Heart right ventricle (tissue), 16 donors: ENCODE results near the gene FUT9. TPM values are rescaled to one million over a fixed set of nuclear protein-coding genes. Genes with fewer than 3 reads are reported as not detected.

Source experiments
- ATAC-seq, 8 donors: fragments of 200-7000 bp; cut with Tn5 transposase; one replicate each; pipeline ENCODE4 v1.9.1; 2020; ENCODE audit warnings: mild to moderate bottlenecking in 8 of 8, moderate library complexity in 8 of 8, moderate number of reproducible peaks in 1 of 8
- DNase-seq, 2 donors: peaks; one replicate each; pipeline ENCODE4 v3.0.0-alpha.2; 2020
- H3K27ac ChIP-seq, 10 donors: fragments of 200-600 bp; sonication (generic) in 2 of 10; one replicate each; pipeline versions ENCODE4 v1.5.0 to v1.8.0; 2020 to 2022; ENCODE audit warnings: mild to moderate bottlenecking in 3 of 10
- H3K27me3 ChIP-seq, 7 donors: fragments of 200-600 bp; one replicate each; pipeline ENCODE4 v1.8.0; 2021 to 2022; ENCODE audit warnings: mild to moderate bottlenecking in 2 of 7
- H3K36me3 ChIP-seq, 9 donors: fragments of 200-600 bp; sonication (generic) in 1 of 9; one replicate each; pipeline versions ENCODE4 v1.5.0 to v1.8.0; 2020 to 2022; ENCODE audit warnings: mild to moderate bottlenecking in 2 of 9
- H3K4me1 ChIP-seq, 9 donors: fragments of 200-600 bp; sonication (generic) in 1 of 9; one replicate each; pipeline versions ENCODE4 v1.5.0 to v1.8.0; 2020 to 2022; ENCODE audit warnings: mild to moderate bottlenecking in 4 of 9
- H3K4me3 ChIP-seq, 10 donors: fragments of 200-600 bp; sonication (generic) in 2 of 10; one replicate each; pipeline versions ENCODE4 v1.5.0 to v1.8.0; 2020 to 2022; ENCODE audit warnings: mild to moderate bottlenecking in 7 of 10, moderate library complexity in 2 of 10
- H3K9me3 ChIP-seq, 11 donors: fragments of 200-600 bp in 10 of 11; sonication (generic) in 2 of 11; one replicate each; pipeline versions ENCODE4 v1.5.0 to v1.8.0; 2013 to 2022; ENCODE audit warnings: mild to moderate bottlenecking in 2 of 11, control low read depth in 1 of 11, moderate library complexity in 1 of 11
- WGBS, 2 donors: extraction: QIAGEN DNeasy Blood & Tissue Kit; methylation state at CpG; one replicate each; pipeline ENCODE4 v1.1.7; 2013; ENCODE audit warnings: inconsistent platforms in 1 of 2; 5-methylcytosine and 5-hydroxymethylcytosine counted together
- intact Hi-C, 10 donors: fragments of 100-400 bp; cut with DNase I; formaldehyde crosslinking; loops; one replicate each; pipeline versions ENCODE4 v1.11.1 to v1.14.2; 2022
- polyA plus RNA-seq, 2 donors: library from polyadenylated mRNA; stranded (reverse); fragments of 200-250 nt; gene quantifications; one replicate each; pipeline ENCODE4 v1.2.3, GENCODE V29; 2013
- total RNA-seq, 10 donors: library from RNA; stranded (reverse); fragmentation: NEBNext Ultra II Directional in 3 of 10; extraction: Animal tissue kit (Norgen Biotek cat#: 25700) in 3 of 10; gene quantifications; one replicate each; pipeline versions ENCODE4 v1.2.1 to v1.2.4, GENCODE V29; 2021 to 2023
- TF ChIP-seq, protein P1 (sequence below), 9 donors: fragments of 200-600 bp; sonication (generic) in 2 of 9; IDR thresholded peaks; one replicate each; pipeline versions ENCODE4 v1.5.0 to v1.8.0; 2021 to 2022; ENCODE audit warnings: antibody characterized with exemption in 9 of 9, mild to moderate bottlenecking in 5 of 9, moderate library complexity in 1 of 9
- donor health status: Arrhythmogenic right ventricular cardiomyopathy.
- donor health status: ischemic (EF 13 %, LVEDD 7.1; RV severe dilation, severe dysfunction).
- donor health status: healthy with polysubstance abuse.
- donor health status: DM: no; HTN: yes; CAD: no.
- donor health status: DM: no; HTN: no; CAD: no.
- donor health status: ischemic (EF 25% LVEDD 6.9; RV normal size, moderate dysfunction).
- donor health status: ischemic (EF 25% LVEDD 5.7; RV mildly dilated, moderate dysfunction).
- donor health status: healthy.
- donor health status: DM: yes; HTN: yes; CAD: no.
- donor health status: Ischemic cardiomyopathy.
- donor health status: ischemic (EF 35%, LVEDD 5.7; RV mildly dilated, moderate dysfunction).
- donor health status: nonischemic (EF 11% LVEDD 7.7; RV severe dilation, severe dysfunction).
- donor health status: DM: yes; HTN: yes; CAD: no.
- donor health status: PGD.
- donor health status: ischemic (EF 29% LVEDD 5.4; RV normal size, mild dysfunction).
- donor health status: nonischemic (EF 23%, LVEDD 6.1; RV moderate dilation, normal function).

The FUT9 gene
- total and polyA plus RNA-seq, 12 donors: not detected

DNA sequence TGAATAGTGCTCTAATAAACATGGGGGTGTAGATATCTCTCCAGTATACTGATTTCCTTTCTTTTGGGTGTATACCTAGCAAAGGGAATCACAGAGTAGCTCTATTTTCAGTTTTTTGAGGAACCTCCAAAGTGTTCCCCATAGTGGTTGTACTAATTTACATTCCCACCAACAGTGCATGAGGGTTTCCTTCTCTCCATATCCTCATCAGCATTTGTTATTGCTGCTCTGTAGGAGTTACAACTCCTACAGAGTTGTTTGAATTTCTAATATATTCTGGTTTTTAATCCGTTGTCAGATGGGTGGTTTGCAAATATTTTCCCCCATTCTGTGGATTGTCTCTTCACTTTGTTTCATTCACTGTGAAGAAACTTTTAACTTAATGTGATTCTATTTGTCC, 207.9 kb downstream of the FUT9 start:
- DNase-seq (no peak), ATAC-seq (no peak)
- H3K27ac ChIP-seq: no peak overlapping the region
- intact Hi-C loops: no loop called here
- no peaks in the 10 kb centered on the region for H3K27me3 ChIP-seq
- TF ChIP-seq, protein P1, sequence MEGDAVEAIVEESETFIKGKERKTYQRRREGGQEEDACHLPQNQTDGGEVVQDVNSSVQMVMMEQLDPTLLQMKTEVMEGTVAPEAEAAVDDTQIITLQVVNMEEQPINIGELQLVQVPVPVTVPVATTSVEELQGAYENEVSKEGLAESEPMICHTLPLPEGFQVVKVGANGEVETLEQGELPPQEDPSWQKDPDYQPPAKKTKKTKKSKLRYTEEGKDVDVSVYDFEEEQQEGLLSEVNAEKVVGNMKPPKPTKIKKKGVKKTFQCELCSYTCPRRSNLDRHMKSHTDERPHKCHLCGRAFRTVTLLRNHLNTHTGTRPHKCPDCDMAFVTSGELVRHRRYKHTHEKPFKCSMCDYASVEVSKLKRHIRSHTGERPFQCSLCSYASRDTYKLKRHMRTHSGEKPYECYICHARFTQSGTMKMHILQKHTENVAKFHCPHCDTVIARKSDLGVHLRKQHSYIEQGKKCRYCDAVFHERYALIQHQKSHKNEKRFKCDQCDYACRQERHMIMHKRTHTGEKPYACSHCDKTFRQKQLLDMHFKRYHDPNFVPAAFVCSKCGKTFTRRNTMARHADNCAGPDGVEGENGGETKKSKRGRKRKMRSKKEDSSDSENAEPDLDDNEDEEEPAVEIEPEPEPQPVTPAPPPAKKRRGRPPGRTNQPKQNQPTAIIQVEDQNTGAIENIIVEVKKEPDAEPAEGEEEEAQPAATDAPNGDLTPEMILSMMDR (IDR thresholded peaks at IDR 0.05): no peak
- 15 to 21% methylated on average over 1 of the region's 1 CpG for WGBS, 2 donors
- H3K4me1 ChIP-seq: no peaks in the 10 kb centered on the region
- no peak overlapping the region for H3K4me3 ChIP-seq
- H3K9me3 ChIP-seq: peaks cover 0 to 4% (median 0%) of the 10 kb centered on the region in 11 donors
- no peaks in the 10 kb centered on the region for H3K36me3 ChIP-seq

DNA sequence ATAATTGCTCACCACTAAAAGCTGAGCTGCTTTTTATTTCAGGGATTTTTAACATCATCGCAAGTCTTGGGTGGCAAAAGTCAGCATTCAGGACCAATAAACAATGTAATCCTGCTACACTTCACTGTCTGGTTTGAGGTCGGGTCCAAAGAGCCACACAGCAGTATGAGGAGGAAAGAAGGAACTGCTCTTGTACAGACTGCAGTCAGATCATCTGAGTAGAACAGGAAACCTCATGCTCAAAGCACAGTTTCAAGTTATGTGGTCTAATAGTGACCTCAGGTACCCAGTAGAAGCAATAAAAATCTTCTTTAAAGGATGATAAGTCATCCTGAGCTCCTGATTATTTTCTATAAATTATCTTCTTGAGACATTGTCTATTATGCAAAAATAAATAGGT, 211.4 kb downstream of the FUT9 start:
- Histone ChIP-seq H3K4me3 (no peak overlapping the region), H3K4me1 (no peaks in the 10 kb centered on the region), H3K9me3 (peaks cover 0 to 4% (median 0%) of the 10 kb centered on the region in 11 donors), H3K36me3 (no peaks in the 10 kb centered on the region), H3K27ac (no peak overlapping the region), H3K27me3 (no peaks in the 10 kb centered on the region)
- WGBS, 2 donors: 64 to 79% methylated on average over 2 of the region's 2 CpGs
- no peak for DNase-seq
- intact Hi-C loops: no loop called here
- no peak for ATAC-seq
- TF ChIP-seq, protein P1 (IDR thresholded peaks at IDR 0.05): no peak

DNA sequence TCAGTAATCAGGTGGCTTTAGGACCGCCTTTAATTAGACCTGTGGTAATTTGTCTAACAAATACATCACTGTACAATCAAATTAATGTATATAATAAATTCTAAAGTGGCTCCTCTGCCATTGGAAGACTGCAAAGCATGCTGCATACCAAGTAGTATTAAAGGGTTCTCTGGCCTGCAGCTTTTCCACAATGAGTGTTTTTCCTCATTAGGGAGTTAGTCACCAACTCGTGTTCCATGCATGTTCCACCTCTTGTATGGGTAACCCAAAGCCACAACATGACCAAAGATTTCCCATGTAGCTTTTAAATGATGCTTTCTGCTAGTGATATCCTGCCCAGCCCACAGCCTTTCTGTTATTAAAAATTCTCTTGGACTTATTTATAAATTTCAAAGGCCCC, 218.7 kb downstream of the FUT9 start:
- 72 to 82% methylated on average over 2 of the region's 2 CpGs for WGBS, 2 donors
- TF ChIP-seq, protein P1 (IDR thresholded peaks at IDR 0.05): no peak
- ATAC-seq (no peak), DNase-seq (no peak)
- H3K4me1 ChIP-seq: no peaks in the 10 kb centered on the region
- H3K27ac ChIP-seq: no peak overlapping the region
- intact Hi-C loops: no loop called here
- no peaks in the 10 kb centered on the region for H3K36me3 ChIP-seq
- no peaks in the 10 kb centered on the region for H3K9me3 ChIP-seq
- H3K27me3 ChIP-seq: no peaks in the 10 kb centered on the region
- H3K4me3 ChIP-seq: no peak overlapping the region

DNA sequence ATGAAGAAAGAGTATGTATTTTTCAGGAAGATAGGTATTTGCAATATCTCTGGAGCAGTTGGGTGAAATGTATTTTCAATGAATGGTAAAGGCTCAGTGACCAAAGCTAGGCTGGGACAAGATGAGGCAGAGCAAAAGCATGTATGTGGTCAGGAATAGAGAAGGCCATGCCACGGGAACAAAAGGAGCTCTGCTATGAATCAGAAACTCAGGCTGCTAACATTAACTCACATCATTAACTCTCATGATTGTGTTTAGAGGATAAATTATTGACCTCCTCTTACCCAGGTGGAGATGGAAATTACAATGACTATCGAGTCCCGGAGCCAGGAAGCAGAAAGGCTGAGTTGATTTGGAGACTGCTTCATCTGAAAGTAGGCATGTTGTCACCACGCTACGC, 220.2 kb downstream of the FUT9 start:
- Histone ChIP-seq H3K9me3 (no peaks in the 10 kb centered on the region), H3K4me3 (no peak overlapping the region), H3K27me3 (no peaks in the 10 kb centered on the region), H3K36me3 (no peaks in the 10 kb centered on the region), H3K27ac (no peak overlapping the region), H3K4me1 (no peaks in the 10 kb centered on the region)
- ATAC-seq (no peak), DNase-seq (no peak)
- 85 to 90% methylated on average over 5 of the region's 5 CpGs for WGBS, 2 donors
- TF ChIP-seq, protein P1 (IDR thresholded peaks at IDR 0.05): no peak
- intact Hi-C loops: no loop called here

DNA sequence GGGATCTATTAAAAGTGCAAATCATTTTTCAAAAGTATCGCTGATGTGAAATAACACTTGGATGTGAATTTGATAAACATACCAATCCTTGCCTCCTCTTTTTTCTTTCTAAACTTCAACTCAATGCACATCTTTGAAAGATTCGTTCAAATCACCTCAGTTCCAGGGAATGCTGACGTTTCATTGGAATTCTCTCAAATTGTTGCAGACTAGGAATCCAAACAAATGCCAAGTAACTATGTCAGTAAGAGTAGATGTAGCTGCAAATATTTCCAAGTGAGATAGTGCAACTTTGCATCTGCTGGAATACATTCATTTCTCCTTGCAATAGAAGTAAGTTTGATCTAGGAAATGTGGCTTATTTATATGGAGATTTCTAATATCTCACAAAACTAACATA, 220.7 kb downstream of the FUT9 start:
- ATAC-seq (no peak), DNase-seq (no peak)
- H3K36me3 ChIP-seq: no peaks in the 10 kb centered on the region
- intact Hi-C loops: no loop called here
- no peaks in the 10 kb centered on the region for H3K27me3 ChIP-seq
- H3K27ac ChIP-seq: no peak overlapping the region
- TF ChIP-seq, protein P1 (IDR thresholded peaks at IDR 0.05): no peak
- H3K4me3 ChIP-seq: no peak overlapping the region
- WGBS, 2 donors: 62 to 63% methylated on average over 3 of the region's 3 CpGs
- no peaks in the 10 kb centered on the region for H3K4me1 ChIP-seq
- H3K9me3 ChIP-seq: no peaks in the 10 kb centered on the region
